ENCODE results near the gene GRB10.

GRB10 gene

GRCh38 chr7:50667789-50668226, 114.9 kb downstream of the GRB10 start:
- no peak for DNase-seq (ENCODE audit: low read depth)

- DNase-seq (ENCODE audit: low read depth): no peak
Measured at GRCh38 chr7:50667338-50667737, 115.4 kb downstream of the GRB10 start.

GRCh38 chr7:50666124-50666496, 116.6 kb downstream of the GRB10 start:
- no peak for DNase-seq (ENCODE audit: low read depth)

GRCh38 chr7:50665403-50666123, 117.1 kb downstream of the GRB10 start:
- peak; percentile 27 for DNase-seq (ENCODE audit: low read depth)

DNA sequence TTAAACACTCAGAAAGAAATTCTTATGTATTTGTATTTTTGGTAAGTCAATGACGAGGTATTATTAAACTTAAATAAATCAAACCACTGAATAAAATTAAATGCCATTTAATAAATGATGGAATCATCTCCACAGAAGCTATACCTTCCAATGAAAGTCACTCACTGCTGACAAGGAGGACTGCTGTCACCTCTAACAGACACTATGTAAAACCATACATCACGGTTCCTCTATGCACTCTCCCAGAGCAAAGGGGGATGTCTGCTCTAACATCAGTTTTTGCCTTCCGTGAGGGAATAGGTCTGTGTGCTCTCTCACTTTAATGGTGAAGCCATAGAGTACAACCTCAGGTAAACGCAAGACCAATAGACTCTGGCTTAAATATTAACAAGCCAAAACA, 117.8 kb downstream of the GRB10 start:
- DNase-seq (ENCODE audit: low read depth): no peak

GRCh38 chr7:50664461-50664922, 118.2 kb downstream of the GRB10 start:
- DNase-seq (ENCODE audit: low read depth): peak; percentile 83

- DNase-seq (ENCODE audit: low read depth): no peak
Measured at GRCh38 chr7:50663396-50664102, 119.1 kb downstream of the GRB10 start.

- DNase-seq (ENCODE audit: low read depth): no peak
Measured at GRCh38 chr7:50662996-50663395, 119.7 kb downstream of the GRB10 start.

DNA sequence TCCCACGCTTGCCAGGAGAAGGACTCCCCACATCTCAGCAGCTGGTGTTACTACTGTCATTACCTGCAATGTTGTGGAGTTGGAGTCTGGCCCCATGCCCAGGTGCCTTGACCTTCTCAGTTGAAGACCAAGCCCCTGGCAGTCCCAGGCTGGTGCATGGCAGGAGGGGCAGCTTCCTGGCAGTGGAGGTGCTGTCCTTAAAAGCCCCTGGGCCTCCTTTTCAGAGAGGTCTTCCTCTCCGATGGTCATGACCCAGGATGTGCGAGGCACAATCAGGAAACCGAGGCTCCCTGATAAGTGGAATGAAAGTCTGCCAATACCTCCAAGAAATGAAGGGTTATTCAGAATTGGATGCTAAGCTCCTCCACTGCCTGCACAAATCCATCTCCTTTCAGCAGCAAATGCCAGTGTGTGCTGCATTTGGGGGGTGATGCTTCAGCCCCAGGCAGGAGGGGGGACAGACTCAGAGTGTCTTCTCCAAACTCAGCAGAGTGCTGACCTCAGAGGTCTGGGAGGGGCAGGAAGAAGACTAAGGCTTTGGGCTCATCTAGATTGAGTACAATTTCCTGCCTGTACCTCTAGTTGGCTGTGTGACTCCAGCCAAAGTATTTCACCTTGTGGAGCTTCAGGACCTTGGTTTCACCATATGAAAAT, 120.5 kb downstream of the GRB10 start:
- no peak for DNase-seq (ENCODE audit: low read depth)

GRCh38 chr7:50661345-50662040, 121.2 kb downstream of the GRB10 start:
- no peak for DNase-seq (ENCODE audit: low read depth)

GRCh38 chr7:50660830-50661175, 121.9 kb downstream of the GRB10 start:
- DNase-seq (ENCODE audit: low read depth): no peak

- DNase-seq (ENCODE audit: low read depth): no peak
Measured at GRCh38 chr7:50660040-50660829, 122.5 kb downstream of the GRB10 start.

DNA sequence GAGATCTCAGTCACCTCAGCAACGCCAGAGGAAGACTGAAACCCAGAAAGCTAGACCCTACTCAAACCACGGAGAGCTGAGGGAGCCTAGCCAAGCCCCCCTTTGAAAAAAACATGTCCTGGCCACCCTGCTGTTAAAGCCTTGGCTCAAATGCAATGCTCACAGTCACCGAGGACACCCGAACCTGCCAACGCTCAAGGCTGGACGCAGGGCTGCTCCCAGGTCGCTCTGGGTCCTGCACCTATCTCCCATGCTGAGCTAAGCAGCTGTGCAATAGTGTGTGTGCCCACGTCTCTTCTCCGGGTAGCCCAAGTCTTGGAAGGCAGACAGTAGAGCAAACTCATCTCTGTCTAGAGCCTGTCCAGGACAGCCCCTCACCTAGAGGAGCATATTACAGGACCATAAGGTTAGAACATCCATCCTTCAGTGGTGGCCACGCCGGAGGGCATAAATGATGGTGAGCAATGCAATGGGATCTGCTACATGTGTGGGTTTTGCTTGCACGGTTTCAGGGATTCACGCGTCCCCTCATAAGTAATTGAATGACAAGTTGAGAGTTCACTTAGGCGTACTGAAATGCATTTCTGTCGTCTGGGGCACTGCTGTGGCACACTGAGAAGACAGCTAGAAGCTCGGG, 123.2 kb downstream of the GRB10 start:
- no peak for DNase-seq (ENCODE audit: low read depth)

- peak; percentile 60 for DNase-seq (ENCODE audit: low read depth)
Measured at GRCh38 chr7:50658696-50659095, 124.0 kb downstream of the GRB10 start.

GRCh38 chr7:50657912-50658311, 124.8 kb downstream of the GRB10 start:
- DNase-seq (ENCODE audit: low read depth): no peak

- peak; percentile 77 for DNase-seq (ENCODE audit: low read depth)
Measured at GRCh38 chr7:50657341-50657873, 125.3 kb downstream of the GRB10 start.

DNA sequence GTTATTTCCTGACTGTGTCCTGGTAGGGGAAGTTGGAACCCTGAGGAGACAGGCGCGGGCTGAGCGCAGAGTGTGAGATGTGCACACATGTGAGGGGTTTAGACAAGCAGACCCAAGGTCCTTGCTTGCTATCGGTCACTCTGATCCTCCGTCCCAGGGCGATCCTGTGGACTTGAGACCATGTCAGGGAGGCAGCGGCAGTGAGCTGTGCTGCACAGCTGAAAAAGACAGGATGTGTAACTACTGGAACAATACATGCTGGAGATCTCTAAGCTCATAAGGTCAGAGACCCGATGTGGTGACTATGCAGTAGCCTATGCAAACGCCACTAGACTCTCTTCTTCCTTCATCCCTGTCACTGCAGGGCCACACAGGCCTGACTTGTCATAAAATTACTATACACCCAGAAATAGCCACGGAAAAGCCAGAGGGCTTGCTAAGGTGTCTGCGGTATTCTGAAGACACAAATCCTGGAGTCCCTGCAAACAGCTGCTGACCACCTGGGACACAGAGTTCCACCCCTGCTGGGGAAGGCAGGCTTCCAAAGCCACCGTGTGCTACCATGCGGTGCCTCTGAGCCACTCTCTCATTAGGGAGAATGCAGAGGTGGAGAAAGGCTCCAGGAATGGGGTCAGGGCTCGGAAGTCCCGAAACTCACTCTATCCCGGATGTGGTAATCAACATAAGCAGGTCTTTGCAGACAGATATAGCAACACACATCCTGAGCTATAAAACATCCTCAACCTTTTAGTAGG, 126.4 kb downstream of the GRB10 start:
- peak; percentile 15 for DNase-seq (ENCODE audit: low read depth)

DNA sequence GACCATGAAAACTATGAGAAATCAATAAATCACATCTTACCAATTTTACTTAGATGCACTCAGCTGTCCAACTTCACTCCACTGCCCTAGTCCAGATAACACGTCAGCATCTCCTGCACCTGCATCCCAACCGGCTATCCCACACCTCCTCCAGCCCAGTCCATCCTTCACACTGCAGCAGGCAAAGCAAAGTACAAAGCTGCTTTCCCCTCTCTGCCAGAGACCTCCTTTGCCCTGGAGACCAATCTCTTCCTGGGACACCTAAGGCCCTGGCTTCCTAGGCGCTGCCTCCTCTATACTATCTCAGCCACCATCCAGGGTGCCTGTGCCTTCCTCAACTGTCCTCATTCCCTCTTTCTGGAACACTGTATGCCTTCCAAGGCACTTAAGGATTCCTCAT, 127.2 kb downstream of the GRB10 start:
- DNase-seq (ENCODE audit: low read depth): no peak

DNA sequence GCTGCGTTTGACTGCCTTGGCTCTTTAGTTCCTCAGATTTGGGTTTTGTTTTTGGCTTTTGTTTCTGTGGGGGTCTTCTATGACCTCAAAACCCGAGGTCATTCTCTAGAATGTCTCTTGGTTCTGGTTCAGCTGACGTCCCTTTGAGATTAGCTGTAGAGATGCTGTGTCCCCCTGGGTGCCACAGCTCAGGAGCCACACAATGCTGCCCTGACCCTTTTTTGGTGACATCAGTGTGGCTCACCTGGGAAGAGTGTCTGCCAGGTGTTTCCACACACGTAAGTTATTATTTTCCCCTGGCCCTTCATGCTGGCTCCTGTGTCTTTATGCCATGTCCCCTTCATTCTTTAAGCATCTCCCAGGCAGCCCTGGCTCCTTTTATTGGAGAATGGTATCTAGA, 127.7 kb downstream of the GRB10 start:
- no peak for DNase-seq (ENCODE audit: low read depth)

DNA sequence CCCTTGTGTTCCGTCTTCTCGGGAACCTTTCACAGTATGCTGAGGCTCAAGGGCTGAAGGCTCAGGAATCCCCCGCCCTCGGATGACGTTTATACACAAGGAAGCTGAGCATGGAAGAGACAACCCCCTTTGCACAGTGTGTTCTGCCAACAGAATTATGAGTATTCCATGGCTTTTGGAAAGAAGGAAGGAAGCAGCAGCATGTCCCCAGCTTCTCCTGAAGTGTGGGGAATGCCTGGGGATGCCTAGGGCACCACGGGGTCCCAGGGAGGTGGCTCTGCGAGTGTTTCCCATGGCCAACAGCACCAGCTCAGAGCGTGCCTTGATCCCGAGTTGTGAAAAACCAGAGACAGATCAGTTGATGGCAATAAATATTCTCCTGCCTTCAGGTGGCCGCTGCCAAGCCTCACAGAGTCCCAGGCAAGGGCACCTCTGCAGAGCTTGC, 128.7 kb downstream of the GRB10 start:
- DNase-seq (ENCODE audit: low read depth): peak; percentile 77

Measured in iris pigment epithelial cell (primary cell).